Stimulated activated CD4-positive, alpha-beta T cell treated with anti-CD3 and anti-CD28 coated beads, Interleukin-12 subunit alpha, Interleukin-12 subunit beta, amount 100 ng/mL, for 24 hours (primary cell): ENCODE data around the gene ZC3H11A.
"Not testable (repeated sequence)": the region's sequence is repeated elsewhere in the genome, so short reads cannot be mapped to it uniquely, and the experiment has no call there.

Experiments used
- DNase-seq, 2 experiments: peaks; one replicate each; pipeline ENCODE4 v3.0.0-alpha.2; 2020; ENCODE audit warnings: low read depth in 2 of 2

ZC3H11A gene

DNA sequence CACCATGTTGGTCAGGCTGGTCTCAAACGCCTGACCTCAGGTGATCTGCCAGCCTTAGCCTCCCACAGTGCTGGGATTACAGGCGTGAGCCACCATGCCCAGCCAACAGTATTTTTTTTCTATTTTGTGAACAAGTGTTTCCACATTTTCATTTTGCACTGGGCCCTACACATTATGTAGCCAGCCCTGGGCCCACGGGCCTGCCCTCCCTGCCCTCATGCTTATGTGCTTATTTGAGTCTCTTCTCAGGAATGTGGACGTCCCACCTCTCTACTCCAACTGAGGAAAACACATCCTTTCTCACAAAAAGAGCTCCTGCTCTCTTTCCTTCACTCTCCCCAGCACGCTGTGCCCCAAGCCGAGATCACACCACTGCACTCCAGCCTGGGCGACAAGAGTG, 13.5 kb upstream of the ZC3H11A start:
- no peak for DNase-seq

DNA sequence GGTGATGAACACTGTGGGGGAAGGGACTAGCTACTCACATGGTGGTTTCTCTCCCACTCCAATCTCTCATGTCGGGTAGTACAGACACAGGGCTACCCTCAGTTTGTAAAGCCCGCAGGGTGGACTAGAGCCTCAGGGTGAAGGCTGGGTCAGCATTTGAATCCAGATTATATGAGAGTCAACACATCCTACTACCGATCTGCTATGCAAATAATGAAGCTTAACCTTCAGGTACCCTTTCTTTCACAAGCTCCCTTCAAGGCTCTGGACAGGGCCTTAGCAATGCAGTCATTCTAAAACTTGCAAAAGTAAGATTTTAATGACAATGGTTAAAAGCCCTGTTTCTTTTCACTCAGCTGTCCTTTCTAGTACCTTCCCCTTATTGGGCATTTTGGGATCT, 5.5 kb upstream of the ZC3H11A start:
- DNase-seq: no peak

DNA sequence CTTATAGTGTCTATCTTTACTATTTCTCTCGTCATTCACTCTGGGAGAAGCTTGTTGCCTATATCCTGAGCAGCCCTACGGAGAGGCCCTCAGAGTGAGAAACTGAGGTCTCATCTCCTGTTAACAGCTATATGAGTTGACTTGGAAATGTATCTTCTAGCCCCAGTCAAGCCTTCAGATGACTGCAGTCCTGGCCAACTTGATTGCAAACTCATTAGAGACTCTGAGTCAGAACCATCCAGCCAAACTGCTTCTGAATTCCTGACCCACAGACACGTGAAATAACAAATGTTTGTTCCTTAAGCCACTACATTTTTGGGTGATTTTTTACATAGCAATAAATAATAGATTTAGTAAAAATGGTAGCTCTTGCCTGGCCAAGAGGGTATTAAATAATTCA, 3.9 kb upstream of the ZC3H11A start:
- DNase-seq: no peak

DNA sequence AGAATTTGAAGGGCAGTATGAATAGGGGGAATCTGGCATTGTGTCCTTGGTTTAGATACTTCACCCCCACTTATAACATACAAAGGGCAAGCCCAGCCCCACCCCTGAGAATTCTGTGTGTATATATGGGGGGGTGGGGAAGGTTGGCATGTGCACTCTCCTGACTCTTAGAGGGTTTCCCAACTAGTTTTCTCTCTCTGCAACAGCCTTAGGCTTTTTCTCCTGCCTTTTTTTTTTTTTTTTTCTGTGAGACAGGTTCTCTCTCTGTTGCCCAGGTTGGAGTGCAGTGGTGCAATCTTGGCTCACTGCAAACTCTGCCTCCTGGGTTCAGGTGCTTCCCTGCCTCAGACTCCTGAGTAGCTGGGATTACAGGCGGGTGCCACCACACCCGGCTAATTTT, 2.9 kb upstream of the ZC3H11A start:
- no peak for DNase-seq

DNA sequence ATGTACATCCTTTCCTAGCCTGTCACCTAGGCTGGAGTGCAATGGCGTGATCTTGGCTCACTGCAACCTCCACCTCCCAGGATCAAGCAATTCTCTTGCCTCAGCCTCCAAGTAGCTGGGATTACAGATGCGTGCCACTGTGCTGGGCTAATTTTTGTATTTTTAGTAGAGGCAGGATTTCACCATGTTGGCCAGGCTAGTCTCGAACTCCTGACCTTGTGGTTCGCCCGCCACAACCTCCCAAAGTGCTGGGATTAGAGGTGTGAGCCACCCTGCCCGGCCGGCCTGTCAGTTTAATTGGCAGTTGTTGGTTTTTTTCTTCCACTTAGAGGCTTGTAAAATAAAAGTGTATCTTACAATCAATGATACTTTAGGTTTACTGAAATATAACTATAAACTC, 1.9 kb upstream of the ZC3H11A start:
- DNase-seq: not testable (repeated sequence)

DNA sequence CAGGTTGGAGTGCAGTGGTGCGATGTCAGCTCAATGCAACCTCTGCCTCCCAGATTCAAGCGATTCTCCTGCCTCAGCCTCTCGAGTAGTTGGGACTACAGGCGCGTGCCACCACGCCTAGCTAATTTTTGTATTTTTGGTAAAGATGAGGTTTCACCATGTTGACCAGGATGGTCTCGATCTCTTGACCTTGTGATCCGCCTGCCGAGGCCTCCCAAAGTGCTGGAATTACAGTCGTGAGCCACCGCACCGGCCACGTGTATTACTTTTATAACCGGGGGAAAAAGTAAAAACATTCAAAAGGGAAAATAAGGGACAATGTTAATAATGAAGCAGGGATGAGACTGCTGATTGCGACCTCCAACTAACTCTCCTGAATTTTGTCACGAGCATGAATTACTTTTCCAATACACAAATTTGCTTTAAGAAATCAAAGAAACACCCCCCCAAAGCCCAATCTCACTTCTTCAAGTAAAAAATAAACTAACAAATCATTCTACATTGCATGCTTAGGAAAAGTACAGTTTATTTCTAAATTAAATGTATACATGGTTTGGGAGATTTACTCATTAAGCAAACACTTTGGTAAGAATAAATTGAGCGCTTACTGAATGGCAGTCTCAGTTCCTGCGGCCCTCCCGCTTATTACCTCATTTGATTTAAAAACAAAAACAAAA, 521 bp upstream of the ZC3H11A start:
- no peak for DNase-seq

DNA sequence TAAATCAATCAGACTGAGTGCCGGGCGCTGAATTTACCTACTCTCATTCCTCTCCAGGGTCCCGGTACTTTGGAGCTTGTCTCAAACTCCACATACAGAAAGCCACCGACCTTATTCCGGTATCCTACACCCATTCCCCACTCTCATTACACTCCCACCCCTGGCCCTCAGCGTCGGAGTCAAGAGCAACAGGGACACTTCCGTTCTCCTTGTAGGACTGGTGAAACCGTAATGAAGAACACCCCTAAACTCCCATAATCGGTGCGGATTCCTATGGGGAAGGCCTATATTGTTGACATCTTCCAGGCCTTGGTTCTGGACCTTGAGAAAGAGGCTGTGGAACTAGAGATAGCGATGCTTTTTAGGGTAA, 798 bp downstream of the ZC3H11A start:
- DNase-seq: peak; percentile 17 to 30

DNA sequence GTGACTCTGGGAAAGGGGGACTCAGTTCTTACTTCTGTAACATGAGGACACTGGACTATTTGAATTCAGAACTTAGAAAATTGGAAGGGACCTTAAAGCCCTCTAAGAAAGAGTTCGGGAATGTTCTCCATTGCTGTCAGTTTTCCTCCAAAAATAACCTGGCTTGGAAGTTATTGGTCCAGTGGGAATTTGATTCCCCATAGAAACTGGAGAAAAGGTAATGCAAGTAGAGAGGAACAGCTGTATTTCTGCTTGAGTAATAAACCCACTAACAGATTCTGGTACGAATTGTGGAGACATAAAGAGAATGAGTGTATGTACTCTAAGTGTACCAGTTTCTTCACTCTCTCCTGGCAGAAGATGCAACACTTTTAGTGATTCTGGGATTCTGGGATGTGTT, 1.8 kb downstream of the ZC3H11A start:
- DNase-seq: no peak

DNA sequence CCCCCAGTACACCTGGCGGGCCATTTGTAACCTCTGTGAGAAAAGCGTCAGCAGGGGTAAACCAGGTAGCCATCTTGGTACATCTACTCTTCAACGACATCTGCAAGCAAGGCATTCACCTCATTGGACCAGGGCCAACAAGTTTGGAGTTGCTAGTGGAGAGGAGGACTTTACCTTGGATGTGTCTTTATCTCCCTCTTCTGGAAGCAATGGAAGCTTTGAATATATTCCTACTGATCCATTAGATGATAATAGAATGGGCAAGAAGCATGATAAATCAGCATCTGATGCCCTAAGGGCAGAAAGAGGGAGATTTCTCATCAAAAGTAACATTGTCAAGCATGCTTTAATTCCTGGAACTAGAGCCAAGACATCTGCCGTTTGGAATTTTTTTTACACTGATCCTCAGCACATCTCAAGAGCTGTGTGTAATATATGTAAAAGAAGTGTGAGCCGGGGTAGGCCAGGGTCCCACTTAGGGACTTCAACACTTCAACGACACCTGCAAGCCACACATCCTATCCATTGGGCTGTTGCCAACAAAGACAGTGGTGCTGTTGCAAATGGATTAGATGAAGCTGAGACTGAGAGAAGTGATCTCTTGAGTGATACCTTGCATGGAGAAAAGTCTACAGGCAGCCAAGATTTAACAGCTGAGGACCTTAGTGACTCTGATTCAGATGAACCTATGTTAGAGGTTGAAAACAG, 2.7 kb downstream of the ZC3H11A start:
- DNase-seq: no peak

DNA sequence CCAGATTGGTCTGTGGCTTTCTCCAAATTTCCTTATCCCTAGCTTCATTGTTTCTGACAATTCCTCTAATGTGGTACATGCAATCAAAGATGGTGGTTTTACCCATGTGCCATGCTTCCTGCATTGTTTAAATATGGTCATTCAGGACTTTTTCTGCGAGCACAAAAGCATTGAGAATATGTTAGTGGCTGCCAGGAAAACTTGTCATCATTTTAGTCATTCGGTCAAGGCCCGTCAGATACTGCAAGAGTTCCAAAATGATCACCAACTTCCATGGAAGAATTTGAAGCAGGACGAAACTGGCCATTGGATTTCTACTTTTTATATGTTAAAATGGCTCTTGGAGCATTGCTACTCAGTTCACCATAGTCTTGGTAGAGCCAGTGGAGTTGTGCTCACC, 3.7 kb downstream of the ZC3H11A start:
- no peak for DNase-seq

DNA sequence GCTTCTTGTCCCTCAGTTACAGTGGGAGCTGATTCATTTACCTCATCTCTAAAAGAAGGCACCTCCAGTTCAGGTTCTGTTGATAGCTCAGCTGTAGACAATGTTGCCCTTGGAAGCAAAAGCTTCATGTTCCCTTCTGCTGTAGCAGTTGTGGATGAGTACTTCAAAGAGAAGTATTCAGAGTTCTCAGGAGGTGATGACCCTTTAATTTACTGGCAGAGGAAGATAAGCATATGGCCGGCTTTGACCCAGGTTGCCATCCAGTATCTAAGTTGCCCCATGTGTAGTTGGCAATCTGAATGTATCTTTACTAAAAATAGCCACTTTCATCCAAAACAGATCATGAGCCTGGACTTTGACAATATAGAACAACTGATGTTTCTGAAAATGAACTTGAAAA, 4.5 kb downstream of the ZC3H11A start:
- DNase-seq: no peak

DNA sequence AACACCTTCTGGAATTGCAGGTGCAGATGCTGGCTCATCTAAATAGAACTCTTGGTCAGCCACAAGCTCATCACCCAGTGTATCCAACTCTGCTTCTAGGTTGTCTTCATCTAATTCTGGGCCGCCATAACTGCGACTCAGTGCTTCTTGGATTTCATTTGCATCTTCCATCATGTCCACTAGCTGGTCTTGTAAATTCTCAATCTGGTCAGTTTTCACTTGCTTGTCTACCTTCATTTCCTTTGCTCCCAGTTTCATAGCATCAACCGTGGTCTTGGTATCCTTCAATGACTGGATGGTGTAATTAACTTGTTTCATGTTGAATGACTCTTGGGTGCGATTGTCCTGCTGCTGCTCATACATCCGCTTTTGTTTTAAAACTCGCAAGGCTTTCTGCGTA, 10.3 kb downstream of the ZC3H11A start:
- no peak for DNase-seq

DNA sequence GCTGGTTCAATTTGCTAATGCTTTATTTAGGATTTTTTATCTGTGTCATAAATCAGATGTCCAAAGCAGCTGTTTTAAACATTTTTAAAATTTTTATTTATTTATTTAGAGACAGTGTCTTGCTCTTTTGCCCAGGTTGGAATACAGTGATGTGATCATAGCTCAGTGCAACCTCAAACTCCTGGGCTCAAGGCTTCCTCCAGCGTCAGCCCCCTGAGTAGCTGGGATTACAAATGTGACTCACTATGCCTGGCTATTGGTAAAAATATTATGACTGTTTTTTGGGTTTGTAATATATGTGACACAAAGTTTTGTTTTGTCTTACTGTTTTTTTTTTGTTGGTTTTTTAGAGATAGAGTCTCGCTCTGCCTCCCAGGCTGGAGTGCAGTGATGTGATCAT, 11.8 kb downstream of the ZC3H11A start:
- DNase-seq: no peak

DNA sequence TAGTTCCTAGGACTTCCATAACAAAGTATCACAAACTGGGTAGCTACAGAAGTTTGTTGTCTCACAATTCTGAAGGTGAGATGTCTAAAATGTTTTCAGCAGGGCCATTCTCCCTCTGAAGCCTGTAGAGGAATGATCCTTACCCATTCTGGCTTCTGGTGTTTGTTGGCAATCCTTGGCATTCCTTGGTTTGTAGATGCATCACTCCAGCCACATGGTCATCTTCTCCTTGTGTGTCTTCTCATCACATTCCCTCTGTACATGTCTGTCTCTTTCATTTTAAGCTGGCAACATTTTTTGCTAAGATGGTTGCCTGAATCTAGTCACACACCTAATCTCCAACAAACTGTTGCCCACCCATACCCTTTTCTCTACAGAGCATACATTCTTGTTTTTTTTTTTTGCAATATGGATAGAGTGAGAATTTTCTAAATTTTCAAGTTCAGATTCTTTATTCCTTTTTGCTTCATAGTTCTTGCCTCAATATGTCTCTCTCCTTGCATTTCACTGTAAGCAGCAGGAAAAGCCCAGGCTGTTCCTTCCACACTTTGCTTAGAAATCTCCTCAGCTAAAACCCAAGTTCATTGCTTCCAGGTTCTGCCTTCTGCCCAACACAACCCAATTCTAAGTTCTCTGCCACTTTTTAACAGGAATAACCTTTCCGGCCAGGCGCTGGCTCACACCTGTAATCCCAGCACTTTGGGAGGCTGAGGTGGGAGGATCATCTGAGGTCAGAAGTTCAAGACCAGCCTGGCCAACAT, 18.3 kb downstream of the ZC3H11A start:
- DNase-seq: no peak

DNA sequence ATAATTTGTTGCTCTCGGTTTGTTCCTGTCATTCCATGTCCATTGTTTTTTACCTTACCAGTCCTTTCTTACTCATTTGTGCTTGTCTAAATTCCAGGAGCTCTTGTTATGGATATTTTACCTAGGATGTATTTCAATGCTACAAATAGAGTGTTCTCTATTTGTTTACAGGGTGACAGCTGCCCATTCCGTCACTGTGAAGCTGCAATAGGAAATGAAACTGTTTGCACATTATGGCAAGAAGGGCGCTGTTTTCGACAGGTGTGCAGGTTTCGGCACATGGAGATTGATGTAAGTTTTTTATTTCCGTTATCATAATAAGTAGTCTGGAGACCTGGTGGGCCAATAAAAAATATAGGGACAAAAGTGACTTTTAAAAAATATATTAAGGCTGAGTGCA, 23.0 kb downstream of the ZC3H11A start:
- DNase-seq: no peak

DNA sequence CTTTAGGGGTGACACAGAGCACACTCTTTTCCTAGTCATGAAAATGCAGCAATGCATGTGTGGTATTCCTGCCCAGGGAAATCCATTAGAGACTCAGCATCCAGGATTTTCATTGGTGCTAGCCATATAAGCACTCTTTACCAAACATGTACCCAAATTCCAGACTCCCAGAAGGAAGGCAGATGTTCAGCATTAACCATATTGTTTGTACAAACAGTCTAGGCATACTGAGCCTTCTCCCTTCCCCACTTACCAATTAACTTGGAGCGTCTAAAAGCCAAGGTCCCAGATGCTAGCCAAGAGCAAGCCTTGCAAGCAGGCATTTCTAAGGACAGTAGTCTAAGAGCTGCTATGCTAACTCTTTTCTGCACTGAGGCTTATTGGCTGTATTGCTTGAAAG, 27.9 kb downstream of the ZC3H11A start:
- DNase-seq: no peak

DNA sequence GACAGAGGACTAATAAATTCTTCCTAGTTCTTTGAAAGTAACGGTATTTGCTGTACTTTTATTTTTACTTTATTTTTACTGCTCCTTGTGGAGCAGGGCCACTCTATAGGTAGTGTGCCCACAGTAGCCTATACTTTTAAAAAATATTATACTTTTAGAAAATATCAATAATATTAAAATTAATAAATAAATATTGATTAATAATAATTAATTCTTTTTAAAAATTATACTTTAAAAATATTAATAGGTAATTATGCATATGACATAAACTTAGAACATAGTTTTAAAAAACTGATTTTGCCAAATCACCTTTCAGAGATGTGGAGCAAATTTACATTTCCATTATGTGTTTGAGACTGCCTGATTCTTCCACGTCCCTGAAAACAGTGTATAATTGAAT, 30.8 kb downstream of the ZC3H11A start:
- no peak for DNase-seq

DNA sequence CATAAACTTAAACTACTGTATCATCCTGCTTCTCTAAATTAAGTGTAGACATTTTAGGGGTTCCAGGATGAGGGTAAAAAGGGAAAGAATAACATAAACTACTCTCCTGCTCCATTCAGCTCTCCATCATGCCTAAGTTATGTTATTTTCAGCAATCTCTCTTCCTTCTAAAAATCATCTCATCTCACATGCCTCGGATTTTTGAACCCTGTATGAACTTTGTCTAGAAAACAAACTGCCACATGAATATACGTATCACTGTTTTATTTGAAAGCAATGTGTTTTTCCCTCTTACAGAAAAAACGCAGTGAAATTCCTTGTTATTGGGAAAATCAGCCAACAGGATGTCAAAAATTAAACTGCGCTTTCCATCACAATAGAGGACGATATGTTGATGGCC, 32.6 kb downstream of the ZC3H11A start:
- no peak for DNase-seq

DNA sequence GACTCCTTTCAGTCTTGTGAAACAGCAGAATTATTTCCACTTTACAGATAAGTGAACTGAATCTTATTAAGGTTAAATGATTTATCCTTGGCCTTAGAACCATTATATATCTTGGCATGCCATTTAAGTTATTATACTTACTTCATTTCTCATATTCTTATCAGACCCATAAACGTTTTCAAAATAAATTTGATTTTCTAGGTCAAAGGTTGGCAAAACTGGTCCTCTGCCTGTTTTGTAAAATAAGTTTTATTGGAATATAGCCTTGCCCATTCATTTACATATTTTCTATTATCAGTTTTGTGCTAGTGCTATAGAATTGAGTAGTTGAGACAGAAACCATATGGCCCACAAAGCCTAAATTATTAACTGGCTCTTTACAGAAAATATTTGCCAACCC, 33.1 kb downstream of the ZC3H11A start:
- DNase-seq: no peak

DNA sequence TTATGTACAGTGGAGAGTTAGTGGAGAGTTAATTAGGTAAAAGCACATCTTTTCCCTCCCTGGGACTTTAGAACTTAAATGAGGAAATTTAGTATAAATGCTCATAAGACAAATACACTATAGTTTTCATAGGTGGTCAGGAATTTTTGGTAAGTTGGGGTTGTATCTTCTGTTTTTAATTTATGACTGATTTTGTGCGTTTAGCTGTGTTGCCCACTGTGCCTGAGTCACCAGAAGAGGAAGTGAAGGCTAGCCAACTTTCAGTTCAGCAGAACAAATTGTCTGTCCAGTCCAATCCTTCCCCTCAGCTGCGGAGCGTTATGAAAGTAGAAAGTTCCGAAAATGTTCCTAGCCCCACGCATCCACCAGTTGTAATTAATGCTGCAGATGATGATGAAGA, 33.8 kb downstream of the ZC3H11A start:
- DNase-seq: not testable (repeated sequence)

DNA sequence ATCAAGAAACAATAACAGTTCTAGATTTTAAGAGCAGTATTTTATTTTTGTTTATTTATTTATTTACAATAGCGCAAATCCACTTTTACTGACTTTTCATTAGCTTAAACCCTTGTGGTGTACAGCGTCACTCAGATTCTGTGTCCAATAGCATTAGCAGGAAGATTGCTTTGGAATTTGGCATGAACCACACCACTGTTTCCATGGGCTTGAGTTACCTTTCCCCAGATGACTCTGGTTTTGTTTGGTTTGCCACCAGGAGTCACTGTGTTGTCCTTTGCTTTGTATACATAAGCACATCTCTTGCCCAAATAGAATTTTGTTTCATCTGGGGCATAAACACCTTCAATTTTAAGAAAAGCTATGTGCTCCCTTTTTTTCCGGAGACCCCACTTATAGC, 40.1 kb downstream of the ZC3H11A start:
- DNase-seq: no peak

DNA sequence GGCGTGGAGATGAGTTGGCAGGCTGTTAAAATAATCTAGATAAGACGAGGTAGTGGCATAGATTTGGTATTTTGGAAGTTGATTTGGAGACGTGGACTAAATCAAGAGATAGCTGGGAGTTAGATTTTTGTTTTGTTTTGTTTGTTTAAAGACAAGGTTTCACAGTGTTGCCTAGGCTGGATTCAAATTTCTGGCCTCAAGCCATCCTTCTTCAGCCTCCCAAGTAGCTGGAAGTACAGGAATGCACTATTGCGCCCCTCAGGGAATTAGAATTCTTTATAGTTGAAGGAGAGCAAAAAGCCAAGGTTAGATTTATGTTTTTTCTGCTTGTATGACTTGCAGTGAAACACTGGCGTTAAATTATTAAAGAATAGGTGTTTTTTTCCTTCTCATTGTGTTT, 43.7 kb downstream of the ZC3H11A start:
- no peak for DNase-seq

DNA sequence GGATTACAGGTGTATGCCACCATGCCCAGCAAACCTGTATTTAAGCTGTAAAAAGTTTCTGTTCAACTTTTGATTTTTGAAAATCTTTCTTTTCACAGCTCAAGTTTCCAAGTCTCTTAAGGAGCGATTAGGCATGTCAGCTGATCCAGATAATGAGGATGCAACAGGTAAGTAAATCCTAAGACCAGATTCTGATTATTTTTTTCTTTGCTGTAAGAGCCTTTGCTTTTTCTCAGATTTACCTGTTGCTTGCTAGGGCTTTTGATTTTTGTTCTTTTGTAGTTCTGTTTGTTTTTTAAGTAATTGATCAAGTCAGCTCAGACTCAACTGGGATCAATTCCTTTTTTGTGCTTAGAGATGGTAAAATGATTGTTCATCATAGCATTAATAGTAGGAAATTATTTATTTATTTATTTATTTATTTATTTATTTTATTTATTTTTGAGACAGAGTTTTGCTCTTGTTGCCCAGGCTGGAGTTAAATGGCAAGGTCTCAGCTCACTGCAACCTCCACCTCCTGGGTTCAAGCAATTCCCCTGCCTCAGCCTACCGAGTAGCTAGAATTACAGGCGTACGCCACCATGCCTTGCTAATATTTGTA, 44.9 kb downstream of the ZC3H11A start:
- DNase-seq: no peak
